NCI-H524 treated with DMSO at 0.1 percent for 48 hours (cell line): ENCODE results near the gene CYP24A1.

Experiments used
- DNase-seq: peaks from one replicate; lab custom pipeline; 2025; lab: John Stamatoyannopoulos, UW

Gene CYP24A1

GRCh38 chr20:54155736-54156317 lies 18.0 kb downstream of the CYP24A1 start:
- no peak for DNase-seq

GRCh38 chr20:54154439-54154838 lies 19.3 kb downstream of the CYP24A1 start:
- no peak for DNase-seq

- DNase-seq = no peak
Measured at GRCh38 chr20:54153847-54154246, 19.9 kb downstream of the CYP24A1 start.

- no peak for DNase-seq
Measured at GRCh38 chr20:54153041-54153327, 20.8 kb downstream of the CYP24A1 start.

- no peak for DNase-seq
Measured at GRCh38 chr20:54152227-54153040, 21.4 kb downstream of the CYP24A1 start.

GRCh38 chr20:54151511-54152226 lies 22.1 kb downstream of the CYP24A1 start:
- DNase-seq = no peak

- no peak for DNase-seq
Measured at GRCh38 chr20:54151075-54151439, 22.7 kb downstream of the CYP24A1 start.

GRCh38 chr20:54149765-54150264 lies 24.0 kb downstream of the CYP24A1 start:
- no peak for DNase-seq

GRCh38 chr20:54148947-54149764 lies 24.6 kb downstream of the CYP24A1 start:
- no peak for DNase-seq

GRCh38 chr20:54146672-54147071 lies 27.1 kb downstream of the CYP24A1 start:
- no peak for DNase-seq

GRCh38 chr20:54144847-54145414 lies 28.9 kb downstream of the CYP24A1 start:
- no peak for DNase-seq

GRCh38 chr20:54140927-54141566 lies 32.7 kb downstream of the CYP24A1 start:
- DNase-seq = no peak

- DNase-seq = no peak
Measured at GRCh38 chr20:54140486-54140885, 33.3 kb downstream of the CYP24A1 start.

GRCh38 chr20:54140067-54140466 lies 33.7 kb downstream of the CYP24A1 start:
- DNase-seq = no peak

- no peak for DNase-seq
Measured at GRCh38 chr20:54139188-54139587, 34.6 kb downstream of the CYP24A1 start.

GRCh38 chr20:54138427-54138826 lies 35.4 kb downstream of the CYP24A1 start:
- no peak for DNase-seq

GRCh38 chr20:54137115-54137514 lies 36.7 kb downstream of the CYP24A1 start:
- DNase-seq = no peak

- no peak for DNase-seq
Measured at GRCh38 chr20:54134445-54135220, 39.2 kb downstream of the CYP24A1 start.

GRCh38 chr20:54133434-54134427 lies 40.1 kb downstream of the CYP24A1 start:
- DNase-seq = no peak
